Fibroblast of villous mesenchyme (primary cell): ENCODE results near the gene ABCG1. TPM values are rescaled to one million over a fixed set of nuclear protein-coding genes. Genes with fewer than 3 reads are reported as not detected.
"Not testable (repeated sequence)": the region's sequence is repeated elsewhere in the genome, so short reads cannot be mapped to it uniquely, and the experiment has no call there.

Experiments
- DNase-seq: peaks from one replicate; pipeline ENCODE4 v3.0.0-alpha.2; 2010; ENCODE audit warnings: low read depth
- H3K4me3 ChIP-seq: 2 replicates; pipeline ENCODE4 v1.5.1; 2011; ENCODE audit warnings: low read depth, mild to moderate bottlenecking, low read length
- total RNA-seq: library from RNA; depleted of rRNA; stranded (reverse); fragments of >200 nt; gene quantifications from 2 replicates; pipeline ENCODE4 v1.2.3, GENCODE V29; 2012
- TF ChIP-seq, protein P1 (sequence below): IDR thresholded peaks from 2 replicates; pipeline ENCODE4 v1.5.1; 2012; ENCODE audit warnings: low read depth, mild to moderate bottlenecking, low read length; ENCODE audit not compliant: insufficient read depth

The ABCG1 gene
- total RNA-seq, 1 donor, result 0.43 TPM

GRCh38 chr21:42176859-42177258 is 42.1 kb upstream of the ABCG1 start:
- TF ChIP-seq, protein P1, sequence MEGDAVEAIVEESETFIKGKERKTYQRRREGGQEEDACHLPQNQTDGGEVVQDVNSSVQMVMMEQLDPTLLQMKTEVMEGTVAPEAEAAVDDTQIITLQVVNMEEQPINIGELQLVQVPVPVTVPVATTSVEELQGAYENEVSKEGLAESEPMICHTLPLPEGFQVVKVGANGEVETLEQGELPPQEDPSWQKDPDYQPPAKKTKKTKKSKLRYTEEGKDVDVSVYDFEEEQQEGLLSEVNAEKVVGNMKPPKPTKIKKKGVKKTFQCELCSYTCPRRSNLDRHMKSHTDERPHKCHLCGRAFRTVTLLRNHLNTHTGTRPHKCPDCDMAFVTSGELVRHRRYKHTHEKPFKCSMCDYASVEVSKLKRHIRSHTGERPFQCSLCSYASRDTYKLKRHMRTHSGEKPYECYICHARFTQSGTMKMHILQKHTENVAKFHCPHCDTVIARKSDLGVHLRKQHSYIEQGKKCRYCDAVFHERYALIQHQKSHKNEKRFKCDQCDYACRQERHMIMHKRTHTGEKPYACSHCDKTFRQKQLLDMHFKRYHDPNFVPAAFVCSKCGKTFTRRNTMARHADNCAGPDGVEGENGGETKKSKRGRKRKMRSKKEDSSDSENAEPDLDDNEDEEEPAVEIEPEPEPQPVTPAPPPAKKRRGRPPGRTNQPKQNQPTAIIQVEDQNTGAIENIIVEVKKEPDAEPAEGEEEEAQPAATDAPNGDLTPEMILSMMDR, result no peak
- no peak overlapping the region for H3K4me3 ChIP-seq
- DNase-seq, result no peak

- DNase-seq, result no peak
- TF ChIP-seq, protein P1, result no peak
- H3K4me3 ChIP-seq, result no peak overlapping the region
Measured at GRCh38 chr21:42179316-42179715, 39.6 kb upstream of the ABCG1 start.

GRCh38 chr21:42180001-42180400 is 38.9 kb upstream of the ABCG1 start:
- DNase-seq, H3K4me3 ChIP-seq: not testable (repeated sequence)

DNA sequence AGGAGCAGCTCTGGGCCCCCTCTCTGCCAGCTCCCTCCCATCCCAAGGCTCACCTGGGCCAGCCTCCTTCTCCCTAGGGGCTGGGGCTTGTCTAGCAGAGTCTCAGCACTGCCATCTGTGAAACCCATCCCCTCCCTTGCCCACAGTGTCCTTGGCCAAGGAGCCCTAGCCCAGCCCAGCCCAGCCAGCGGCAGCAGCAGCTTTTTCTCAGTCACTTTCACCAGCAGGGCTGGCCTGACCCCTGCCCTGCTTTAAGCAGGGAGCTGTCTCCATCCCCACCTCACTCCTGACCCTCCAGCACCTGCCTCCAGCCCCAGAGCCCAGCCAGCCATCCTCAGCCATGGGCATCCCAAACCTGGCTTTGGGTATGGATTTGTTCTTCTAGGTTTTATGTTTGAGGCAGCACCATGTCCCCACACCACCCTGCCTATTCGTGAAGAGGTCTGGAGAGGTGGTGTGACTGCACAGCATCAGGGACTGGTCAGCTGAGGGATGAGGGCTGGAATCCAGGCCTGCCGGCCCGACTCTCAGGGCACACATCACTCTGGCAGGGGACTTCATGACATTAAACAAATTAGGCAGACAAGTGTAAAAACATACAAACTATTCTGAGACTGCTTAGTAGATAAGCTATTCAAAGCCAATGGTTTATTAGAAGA is 36.1 kb upstream of the ABCG1 start:
- TF ChIP-seq, protein P1, result no peak
- no peak for DNase-seq
- H3K4me3 ChIP-seq, result no peak overlapping the region

DNA sequence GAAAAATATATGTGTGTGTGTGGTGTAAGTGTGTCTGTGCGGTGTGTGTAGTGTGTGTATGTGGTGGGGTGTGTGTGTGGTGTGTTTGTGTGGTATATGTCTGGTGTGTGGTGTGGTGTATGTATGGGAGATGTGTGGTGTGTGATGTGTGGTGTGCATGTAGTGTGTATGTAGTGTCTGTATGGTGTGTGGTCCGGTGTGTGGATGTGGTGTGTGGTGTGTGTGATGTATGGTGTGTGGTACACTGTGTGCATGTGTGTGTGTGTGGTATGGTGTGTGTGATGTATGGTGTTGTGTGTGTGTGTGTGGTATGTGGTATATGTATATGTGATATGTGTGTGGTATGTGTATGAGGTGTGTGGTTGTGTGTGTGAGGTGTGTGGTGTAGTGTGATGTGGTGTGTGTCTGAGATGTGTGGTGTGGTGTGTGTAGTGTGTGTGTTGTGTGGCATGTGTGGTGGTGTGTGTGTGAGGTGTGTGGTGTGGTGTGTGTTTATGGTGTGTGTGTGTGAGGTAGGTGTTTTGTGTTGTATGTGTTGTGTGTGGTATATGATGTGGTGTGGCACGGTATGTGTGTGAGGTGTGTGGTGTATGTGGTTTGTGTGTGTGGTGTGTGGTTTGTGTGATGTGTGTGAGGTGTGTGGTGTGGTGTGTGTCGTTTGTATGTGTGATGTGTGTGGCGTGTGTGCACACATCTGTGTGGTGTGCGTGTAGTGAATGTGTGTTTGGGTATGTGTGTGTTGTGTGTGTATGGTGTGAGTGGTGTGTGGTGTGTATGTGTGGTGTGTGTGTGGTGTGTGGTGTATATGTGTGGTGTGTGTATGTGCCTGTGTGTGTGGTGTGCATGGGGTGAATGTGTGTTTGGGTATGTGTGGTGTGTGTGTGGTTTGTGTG is 35.3 kb upstream of the ABCG1 start:
- no peak for DNase-seq
- TF ChIP-seq, protein P1, result no peak
- H3K4me3 ChIP-seq, result no peak overlapping the region

DNA sequence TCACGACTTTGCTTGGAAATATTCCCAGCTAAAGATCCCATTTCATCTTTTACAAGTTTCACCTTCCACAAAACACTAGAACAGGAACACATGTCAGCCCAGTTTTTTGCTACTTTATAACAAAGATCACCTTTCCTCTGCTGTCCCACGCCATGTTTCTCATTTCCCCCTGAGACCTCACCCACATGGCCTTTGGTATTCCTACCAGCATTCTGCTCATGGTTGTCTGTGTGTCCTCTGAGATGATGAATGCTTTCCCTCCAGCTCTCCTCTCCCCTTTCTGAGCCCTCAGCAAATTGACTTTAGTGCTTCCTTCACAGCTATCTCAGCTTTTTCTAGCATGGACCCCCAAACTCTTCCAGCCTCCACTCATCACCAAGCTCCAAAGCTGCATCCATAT is 32.3 kb upstream of the ABCG1 start:
- no peak overlapping the region for H3K4me3 ChIP-seq
- no peak for DNase-seq
- TF ChIP-seq, protein P1, result no peak

- H3K4me3 ChIP-seq, result no peak overlapping the region
- DNase-seq, result no peak
- TF ChIP-seq, protein P1, result no peak
Measured at GRCh38 chr21:42187976-42188653, 30.8 kb upstream of the ABCG1 start.
